Prostate gland (tissue), 2 donors: ENCODE results near the gene ATL3.

Source experiments
- CTCF ChIP-seq, 4 experiments: fragments of 200-600 bp in 2 of 4; fragments of 450-650 bp in 2 of 4; sonication (generic) in 2 of 4; IDR thresholded peaks; 1 replicate in 3 of 4; 2 replicates in 1 of 4; pipeline ENCODE4 v1.5.1; 2016 to 2019; ENCODE audit warnings: antibody characterized with exemption in 4 of 4, mild to moderate bottlenecking in 2 of 4, moderate library complexity in 2 of 4
- POLR2A ChIP-seq: fragments of 450-650 bp; IDR thresholded peaks from one replicate; pipeline ENCODE4 v1.6.1; 2016; ENCODE audit warnings: antibody characterized with exemption, mild to moderate bottlenecking
- POLR2AphosphoS5 ChIP-seq: sonication (generic); formaldehyde crosslinking; IDR thresholded peaks from one replicate; pipeline ENCODE4 v1.6.1; 2017; ENCODE audit warnings: antibody characterized with exemption

GRCh38 chr11:63671322-63672155 is at the start of gene ATL3:
- TF ChIP-seq CTCF (IDR thresholded peaks at IDR 0.05) (peak in 3 of 4 experiments; percentile 13 to 32 (median 18)), POLR2A (peak; percentile 72), POLR2AphosphoS5 (peak; percentile 87)
